Mesothelial cell of epicardium (in vitro differentiated cells): ENCODE measurements around the gene CD80. TPM values are rescaled to one million over a fixed set of nuclear protein-coding genes. Genes with fewer than 3 reads are reported as not detected.

Experiments used
- DNase-seq, 2 experiments: peaks; one replicate each; pipeline ENCODE4 v3.0.0; 2021; ENCODE audit warnings: low spot score in 2 of 2; ENCODE audit not compliant: unreplicated experiment in 2 of 2
- H3K27ac Mint-ChIP-seq: 2 replicates; pipeline ENCODE4 v1.8.0; 2021; ENCODE audit warnings: mixed read lengths
- H3K27me3 Mint-ChIP-seq: 2 replicates; pipeline ENCODE4 v1.8.0; 2021; ENCODE audit warnings: low read depth, mixed read lengths
- H3K36me3 Mint-ChIP-seq: 2 replicates; pipeline ENCODE4 v1.8.0; 2021; ENCODE audit warnings: mixed read lengths
- H3K4me1 Mint-ChIP-seq: 2 replicates; pipeline ENCODE4 v1.8.0; 2021; ENCODE audit warnings: mixed read lengths
- H3K4me3 Mint-ChIP-seq: 2 replicates; pipeline ENCODE4 v1.8.0; 2021; ENCODE audit warnings: mild to moderate bottlenecking, moderate library complexity, mixed read lengths
- H3K9me3 Mint-ChIP-seq: 2 replicates; pipeline ENCODE4 v1.8.0; 2021; ENCODE audit warnings: mixed read lengths
- total RNA-seq: library from RNA; stranded (reverse); gene quantifications from 3 replicates; pipeline ENCODE4 v1.2.1, GENCODE V29; 2021
- TF ChIP-seq, protein P1 (sequence below): fragments of 200-600 bp; sonication (generic); IDR thresholded peaks from one replicate; pipeline ENCODE4 v1.5.0; 2021; ENCODE audit warnings: antibody characterized with exemption; ENCODE audit not compliant: unreplicated experiment

The CD80 gene
- total RNA-seq, 1 donor from 2014 or later = not detected

- Mint-ChIP-seq H3K27me3 (no peaks in the 10 kb centered on the region), H3K4me3 (no peak overlapping the region), H3K9me3 (no peaks in the 10 kb centered on the region), H3K27ac (no peak overlapping the region), H3K36me3 (peaks cover 9% of the 10 kb centered on the region), H3K4me1 (no peaks in the 10 kb centered on the region)
- no peak for DNase-seq
- TF ChIP-seq, protein P1, sequence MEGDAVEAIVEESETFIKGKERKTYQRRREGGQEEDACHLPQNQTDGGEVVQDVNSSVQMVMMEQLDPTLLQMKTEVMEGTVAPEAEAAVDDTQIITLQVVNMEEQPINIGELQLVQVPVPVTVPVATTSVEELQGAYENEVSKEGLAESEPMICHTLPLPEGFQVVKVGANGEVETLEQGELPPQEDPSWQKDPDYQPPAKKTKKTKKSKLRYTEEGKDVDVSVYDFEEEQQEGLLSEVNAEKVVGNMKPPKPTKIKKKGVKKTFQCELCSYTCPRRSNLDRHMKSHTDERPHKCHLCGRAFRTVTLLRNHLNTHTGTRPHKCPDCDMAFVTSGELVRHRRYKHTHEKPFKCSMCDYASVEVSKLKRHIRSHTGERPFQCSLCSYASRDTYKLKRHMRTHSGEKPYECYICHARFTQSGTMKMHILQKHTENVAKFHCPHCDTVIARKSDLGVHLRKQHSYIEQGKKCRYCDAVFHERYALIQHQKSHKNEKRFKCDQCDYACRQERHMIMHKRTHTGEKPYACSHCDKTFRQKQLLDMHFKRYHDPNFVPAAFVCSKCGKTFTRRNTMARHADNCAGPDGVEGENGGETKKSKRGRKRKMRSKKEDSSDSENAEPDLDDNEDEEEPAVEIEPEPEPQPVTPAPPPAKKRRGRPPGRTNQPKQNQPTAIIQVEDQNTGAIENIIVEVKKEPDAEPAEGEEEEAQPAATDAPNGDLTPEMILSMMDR = no peak
These were observed 29.0 kb downstream of the CD80 start for GRCh38 chr3:119530456-119530855.

DNA sequence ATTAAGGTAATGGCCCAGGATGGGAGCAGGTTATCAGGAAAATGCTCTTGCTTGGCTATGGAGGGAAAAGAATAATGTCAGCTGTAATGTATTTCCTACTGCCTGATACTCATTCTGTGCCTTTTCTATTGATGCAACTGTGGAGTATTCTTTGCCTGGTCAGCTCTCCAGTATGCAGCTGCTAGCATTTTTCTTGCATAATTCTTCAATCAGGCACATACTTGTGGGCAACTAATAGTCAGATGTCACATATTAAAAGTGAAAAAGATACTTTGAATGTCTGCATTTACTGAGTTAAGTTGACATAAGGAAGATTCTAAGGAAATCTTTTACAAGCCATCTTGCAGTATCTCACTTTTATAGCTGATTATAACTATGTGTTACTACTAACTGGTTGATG is 29.5 kb downstream of the CD80 start:
- TF ChIP-seq, protein P1 = no peak
- H3K27ac Mint-ChIP-seq = no peak overlapping the region
- H3K4me3 Mint-ChIP-seq = no peak overlapping the region
- no peaks in the 10 kb centered on the region for H3K27me3 Mint-ChIP-seq
- H3K4me1 Mint-ChIP-seq = no peaks in the 10 kb centered on the region
- no peak for DNase-seq
- H3K9me3 Mint-ChIP-seq = no peaks in the 10 kb centered on the region
- peaks cover 11% of the 10 kb centered on the region for H3K36me3 Mint-ChIP-seq

DNA sequence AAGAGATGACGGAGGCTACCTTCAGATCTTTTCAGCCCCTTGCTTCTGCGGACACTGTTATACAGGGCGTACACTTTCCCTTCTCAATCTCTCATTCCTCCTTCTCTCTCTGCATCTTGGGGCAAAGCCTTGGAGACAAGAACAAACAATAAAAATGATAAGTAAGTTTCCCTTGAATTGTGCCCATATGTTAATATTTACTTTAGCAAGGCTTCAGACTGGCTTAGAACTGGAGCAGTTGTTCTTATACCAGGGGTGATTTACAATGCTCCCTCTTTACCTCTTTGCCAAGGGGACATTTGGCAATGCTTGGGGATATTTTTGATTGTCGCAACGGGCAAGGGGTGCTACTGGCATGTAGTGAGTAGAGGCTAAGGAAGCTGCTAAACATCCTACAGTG is 31.7 kb downstream of the CD80 start:
- peaks cover 11% of the 10 kb centered on the region for H3K36me3 Mint-ChIP-seq

DNA sequence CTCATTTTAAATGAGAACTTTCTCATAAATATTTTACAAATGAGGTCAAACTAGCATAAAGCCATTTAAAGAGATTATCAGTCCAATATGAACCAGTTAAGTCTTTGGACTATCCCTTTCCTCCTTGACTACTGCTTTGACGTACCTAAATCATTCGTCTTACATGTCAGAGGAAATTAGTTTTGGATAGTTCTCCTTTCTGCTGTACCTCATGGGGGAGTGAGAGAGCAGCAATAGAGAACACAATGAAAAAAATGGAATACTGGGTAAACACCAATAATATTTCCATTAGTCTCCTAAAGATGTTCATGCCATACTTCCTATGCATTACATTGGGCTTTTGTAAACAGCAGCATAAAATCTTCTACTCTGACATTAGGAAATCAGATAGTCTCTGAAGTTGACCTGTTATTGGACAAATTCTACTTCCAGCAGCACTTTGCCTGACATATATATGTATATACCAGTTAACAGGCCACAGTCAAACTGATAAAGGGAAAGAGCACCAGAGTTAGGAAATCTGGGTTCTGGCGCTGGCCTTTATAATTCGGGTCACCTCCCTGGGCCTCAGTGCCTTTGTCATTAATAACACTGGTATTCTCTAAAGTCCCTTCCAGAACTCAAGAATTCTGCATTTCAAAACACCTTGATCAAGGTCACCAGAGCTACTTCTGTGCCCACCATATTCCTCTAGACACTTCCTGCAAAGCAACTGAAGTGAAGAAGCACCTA is 34.3 kb downstream of the CD80 start:
- H3K4me3 Mint-ChIP-seq = no peak overlapping the region
- no peak for DNase-seq
- peaks cover 29% of the 10 kb centered on the region for H3K36me3 Mint-ChIP-seq
- H3K27me3 Mint-ChIP-seq = no peaks in the 10 kb centered on the region
- TF ChIP-seq, protein P1 = no peak
- no peaks in the 10 kb centered on the region for H3K4me1 Mint-ChIP-seq
- H3K9me3 Mint-ChIP-seq = peaks cover 10% of the 10 kb centered on the region
- H3K27ac Mint-ChIP-seq = no peak overlapping the region

More for the DNA sequence above, 31.7 kb downstream of the CD80 start:
- Mint-ChIP-seq H3K27ac (no peak overlapping the region), H3K9me3 (no peaks in the 10 kb centered on the region), H3K4me3 (no peak overlapping the region), H3K4me1 (no peaks in the 10 kb centered on the region), H3K27me3 (no peaks in the 10 kb centered on the region)
- TF ChIP-seq, protein P1 = no peak
- no peak for DNase-seq

DNA sequence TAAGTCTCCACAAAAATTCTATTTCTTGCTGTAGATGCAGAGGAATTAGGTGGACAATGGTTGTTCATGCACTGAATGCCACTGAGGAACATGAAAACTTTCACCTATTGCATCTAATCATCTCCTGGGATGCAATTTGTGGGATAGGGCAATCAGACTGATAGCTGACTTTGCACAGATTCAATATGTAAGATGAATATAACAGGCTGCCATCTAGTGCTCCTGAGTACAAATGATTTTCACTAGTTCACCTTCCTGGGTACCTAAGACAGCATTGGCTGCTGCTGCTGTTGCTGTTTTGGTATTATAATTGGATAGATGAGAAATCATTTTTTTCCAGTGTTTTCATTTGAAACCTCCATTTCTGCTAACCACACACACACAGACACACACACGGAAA is 41.4 kb downstream of the CD80 start:
- Mint-ChIP-seq H3K4me1 (no peaks in the 10 kb centered on the region), H3K4me3 (no peak overlapping the region), H3K36me3 (peaks cover 70% of the 10 kb centered on the region), H3K9me3 (peaks cover 28% of the 10 kb centered on the region), H3K27me3 (no peaks in the 10 kb centered on the region), H3K27ac (no peak overlapping the region)
- TF ChIP-seq, protein P1 = no peak
- no peak for DNase-seq

DNA sequence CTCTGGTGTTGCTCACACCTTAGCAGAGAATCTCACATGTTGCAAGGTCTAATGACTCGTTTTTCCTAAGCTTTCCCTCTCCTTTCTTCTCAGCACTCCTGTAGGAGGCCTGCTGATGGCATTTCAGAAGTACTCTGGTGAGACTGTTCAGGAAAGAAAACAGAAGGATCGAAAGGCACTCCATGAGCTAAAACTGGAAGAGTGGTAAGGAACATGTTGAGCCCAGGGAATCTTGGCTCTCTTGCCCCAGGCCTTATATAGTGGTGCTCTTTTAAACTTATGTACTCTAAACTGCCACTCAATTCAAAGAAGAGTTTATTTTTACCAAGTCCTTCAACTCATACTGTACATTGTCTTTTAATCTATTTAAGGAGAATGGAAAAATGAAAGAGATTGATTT is 42.3 kb downstream of the CD80 start:
- Mint-ChIP-seq H3K9me3 (peaks cover 28% of the 10 kb centered on the region), H3K27ac (no peak overlapping the region), H3K4me3 (no peak overlapping the region), H3K4me1 (no peaks in the 10 kb centered on the region), H3K27me3 (no peaks in the 10 kb centered on the region), H3K36me3 (peaks cover 70% of the 10 kb centered on the region)
- TF ChIP-seq, protein P1 = no peak
- no peak for DNase-seq
